ENCODE measurements around the gene IL26.
"Not testable (repeated sequence)": the region's sequence is repeated elsewhere in the genome, so short reads cannot be mapped to it uniquely, and the experiment has no call there.

The IL26 gene

DNA sequence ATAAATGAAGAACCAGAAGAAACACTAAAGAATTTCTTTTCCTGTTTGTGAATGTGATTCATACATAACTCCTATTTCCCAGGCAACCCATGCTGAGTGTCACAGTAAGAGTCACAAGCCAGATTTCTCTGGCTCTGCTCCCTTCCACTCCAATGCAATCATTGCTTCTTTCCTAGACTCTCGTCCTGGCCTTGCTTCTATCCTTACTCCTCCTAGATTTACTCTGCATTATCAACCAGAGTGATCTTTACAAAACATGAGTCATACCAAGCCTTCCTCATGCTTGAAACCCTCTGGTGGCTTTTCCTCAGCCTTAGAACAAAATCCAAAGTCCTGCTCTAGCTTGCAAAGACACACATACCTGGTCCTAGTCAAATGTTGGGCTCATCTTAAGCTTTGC lies 14.5 kb upstream of the IL26 start:
- DNase-seq (ENCODE audit: low spot score): no peak

DNA sequence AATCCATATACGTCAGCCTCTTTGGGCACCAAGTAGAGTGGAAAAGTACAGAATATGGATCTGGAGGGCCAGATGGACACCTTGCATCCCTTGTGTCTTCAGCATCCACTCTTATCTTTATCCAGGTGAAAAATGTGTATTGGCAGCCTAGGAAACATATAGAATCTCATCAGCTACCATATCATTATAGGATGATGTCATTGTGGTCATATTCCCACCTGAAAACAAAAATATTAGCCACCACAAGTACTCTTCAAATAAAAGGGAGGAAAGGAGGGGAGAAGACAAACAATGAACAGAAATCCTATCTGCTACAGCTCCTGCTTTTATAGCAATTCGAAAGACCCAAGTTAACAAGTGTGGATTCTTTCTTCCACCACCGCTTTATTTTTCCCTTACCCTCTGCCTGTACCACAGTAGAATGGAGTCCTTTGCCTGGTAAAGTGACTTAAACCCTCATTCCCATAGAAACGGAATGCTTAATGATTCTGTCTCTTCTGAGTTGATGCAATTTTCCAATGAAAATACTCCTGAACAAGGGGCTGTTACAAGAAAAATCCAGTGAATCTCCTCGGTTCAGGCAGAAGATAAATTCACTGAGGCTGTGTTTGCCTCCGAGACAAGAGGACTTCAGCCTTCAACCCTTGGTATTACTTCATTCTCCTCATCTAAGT lies 13.8 kb upstream of the IL26 start:
- DNase-seq (ENCODE audit: low spot score): no peak

DNA sequence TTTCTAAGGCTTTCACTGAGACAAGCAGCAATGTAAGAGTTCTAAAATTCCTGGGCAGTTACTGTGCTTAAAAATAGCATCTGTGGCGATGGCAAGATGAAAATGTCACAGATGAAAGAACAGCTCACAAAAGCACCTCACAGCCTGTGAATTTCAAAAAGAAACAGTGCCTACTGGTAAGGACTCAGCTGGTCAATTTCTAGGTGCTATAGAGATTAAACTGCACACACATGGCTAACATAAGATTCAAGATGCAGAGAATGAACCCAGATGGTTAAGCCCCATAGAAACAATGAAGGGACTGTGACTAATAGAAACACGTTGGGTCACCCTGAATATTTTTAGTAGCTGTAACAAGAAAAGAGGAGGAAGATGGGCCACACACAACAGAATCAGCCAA lies 12.0 kb upstream of the IL26 start:
- DNase-seq (ENCODE audit: low spot score): no peak

DNA sequence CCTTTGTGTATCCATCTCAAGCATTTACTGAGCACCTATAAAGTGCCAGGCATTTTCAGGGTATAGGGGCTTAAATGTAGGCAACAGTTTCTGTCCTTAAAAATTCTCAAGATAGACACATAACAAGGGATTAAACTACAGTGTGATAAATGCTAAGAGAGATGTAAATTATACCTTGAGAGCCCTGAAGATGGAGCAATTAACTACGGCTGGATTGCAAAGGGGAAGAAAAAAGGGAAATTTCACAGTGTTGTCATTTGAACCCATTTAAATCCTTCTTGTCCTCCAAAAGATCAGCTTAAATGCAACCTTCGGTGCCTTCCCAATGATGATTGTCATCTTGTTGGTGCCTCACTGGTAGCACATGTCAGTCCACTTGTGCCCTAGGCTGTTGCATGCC lies 11.5 kb upstream of the IL26 start:
- DNase-seq (ENCODE audit: low spot score): no peak

DNA sequence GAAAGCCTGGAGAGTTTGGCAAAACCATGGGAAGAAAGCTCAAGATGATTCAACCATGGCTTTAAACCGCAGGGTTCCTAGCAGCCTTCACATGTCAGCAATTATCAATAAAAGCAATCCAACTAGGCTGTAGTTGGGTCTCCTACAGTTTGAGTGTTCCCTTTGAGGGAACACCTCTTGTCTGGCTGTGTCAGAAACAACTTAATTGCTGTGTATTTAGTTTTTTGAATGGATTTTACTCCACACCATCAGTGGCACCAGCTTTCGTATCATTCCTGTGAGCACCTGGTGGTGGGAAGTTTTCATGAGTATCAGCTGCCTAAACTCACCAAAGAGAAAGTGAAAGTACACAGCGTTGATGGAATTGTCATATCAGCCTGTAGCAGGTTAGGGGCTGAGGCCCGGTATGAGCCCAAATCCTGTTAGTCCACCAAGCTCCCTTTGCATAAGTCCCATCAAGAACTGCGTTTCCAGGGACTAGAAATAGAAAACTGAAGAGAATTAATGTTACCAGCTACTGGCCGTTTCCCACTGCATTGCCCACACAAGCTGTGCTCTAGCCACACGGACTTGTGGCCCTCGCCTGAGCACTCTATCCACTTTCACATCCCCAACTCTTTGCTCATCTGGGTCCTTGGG lies 10.9 kb upstream of the IL26 start:
- no peak for DNase-seq (ENCODE audit: low spot score)

DNA sequence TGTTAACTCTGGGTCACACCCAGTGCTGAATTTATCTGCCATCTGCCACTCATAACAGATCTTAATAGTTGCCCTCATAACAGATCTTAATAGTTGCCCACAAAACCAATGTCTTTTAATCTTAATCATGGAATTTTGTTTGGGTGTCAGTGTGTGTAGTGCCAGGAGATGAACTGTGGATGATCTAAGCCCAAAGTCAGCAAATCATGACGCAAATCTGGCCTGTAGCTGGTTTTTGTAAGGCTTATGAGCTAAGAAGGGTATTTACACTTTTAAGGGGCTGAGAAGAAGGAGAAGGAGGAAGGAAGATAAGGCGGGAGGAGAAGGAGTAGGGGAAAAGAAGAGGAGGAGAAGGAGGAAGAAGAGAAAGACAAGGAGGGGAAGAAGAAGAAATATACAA lies 10.0 kb upstream of the IL26 start:
- no peak for DNase-seq (ENCODE audit: low spot score)

DNA sequence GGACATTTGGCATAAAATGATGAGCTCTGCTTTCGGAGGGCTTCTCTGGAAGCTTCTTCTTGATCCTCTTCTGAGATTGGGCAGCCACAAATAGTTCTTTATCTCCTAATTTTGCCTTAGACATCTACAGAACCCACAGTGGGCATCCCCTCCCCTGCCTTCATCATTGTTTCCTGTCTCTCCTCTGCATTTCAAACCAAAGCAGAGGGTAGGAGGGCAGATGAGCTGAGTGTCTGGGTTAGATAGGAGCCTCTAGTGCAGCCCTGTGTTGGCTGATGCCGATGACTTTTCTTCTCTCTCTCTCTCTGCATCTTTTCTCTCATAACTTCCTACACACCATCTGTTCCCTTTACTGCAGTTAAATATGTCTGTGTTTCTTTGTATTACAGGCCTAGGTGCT lies 8.5 kb upstream of the IL26 start:
- no peak for DNase-seq (ENCODE audit: low spot score)

DNA sequence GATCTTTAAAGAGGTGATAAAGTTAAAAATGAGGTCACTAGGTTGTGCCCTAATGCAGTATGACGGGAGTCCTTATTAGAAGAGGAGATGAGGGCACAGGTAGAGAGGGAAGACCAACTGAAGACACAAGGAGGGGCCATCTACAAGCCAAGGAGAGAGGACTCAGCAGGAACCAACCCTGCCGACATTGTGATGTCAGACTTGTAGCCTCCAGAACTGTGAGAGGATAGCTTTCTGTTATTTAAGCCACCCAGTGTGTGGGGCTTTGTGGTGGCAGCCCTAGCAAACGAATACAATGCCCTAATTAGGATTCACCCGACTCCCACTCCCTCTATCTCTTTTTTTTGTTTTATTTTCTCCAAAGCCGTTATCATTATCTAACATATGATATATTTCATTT lies 7.9 kb upstream of the IL26 start:
- DNase-seq (ENCODE audit: low spot score): no peak

DNA sequence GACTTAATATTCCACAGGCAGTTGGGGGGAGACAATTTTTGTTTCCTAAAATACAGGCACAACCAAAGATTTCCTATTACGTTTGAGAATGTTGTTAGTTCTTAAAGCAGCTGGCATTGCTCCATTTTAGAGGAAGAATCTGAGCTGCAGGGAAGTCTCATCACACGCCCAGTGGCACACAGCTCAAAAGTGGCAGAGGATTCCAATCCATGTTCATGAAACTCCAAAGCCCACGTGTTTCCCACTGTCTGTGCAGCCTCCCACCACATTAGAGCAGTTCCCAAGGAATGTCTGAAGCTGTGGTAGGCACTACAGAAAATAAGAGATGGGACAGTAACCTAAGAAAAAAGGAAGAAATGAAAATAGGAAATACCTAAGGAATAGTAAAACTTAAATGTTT lies 6.1 kb upstream of the IL26 start:
- no peak for DNase-seq (ENCODE audit: low spot score)

DNA sequence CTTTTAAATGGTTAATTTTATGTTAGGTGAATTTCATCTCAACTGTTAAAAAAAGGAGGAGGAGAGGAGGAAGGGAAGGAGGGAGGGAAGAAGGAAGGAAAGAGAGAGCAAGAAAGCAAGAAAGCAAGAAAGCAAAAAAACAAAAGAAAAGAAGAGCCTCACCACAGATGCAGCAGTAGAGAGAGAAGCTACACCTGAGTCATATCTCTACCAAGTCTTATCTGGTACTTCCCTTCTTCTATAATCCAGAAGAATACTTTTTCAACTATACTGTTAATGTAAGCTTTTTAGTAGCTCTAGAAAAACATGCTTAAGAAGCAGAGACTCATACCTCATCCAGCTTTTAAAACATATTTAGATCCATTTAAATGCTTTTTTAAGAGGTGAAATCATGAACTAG lies 5.6 kb upstream of the IL26 start:
- no peak for DNase-seq (ENCODE audit: low spot score)

DNA sequence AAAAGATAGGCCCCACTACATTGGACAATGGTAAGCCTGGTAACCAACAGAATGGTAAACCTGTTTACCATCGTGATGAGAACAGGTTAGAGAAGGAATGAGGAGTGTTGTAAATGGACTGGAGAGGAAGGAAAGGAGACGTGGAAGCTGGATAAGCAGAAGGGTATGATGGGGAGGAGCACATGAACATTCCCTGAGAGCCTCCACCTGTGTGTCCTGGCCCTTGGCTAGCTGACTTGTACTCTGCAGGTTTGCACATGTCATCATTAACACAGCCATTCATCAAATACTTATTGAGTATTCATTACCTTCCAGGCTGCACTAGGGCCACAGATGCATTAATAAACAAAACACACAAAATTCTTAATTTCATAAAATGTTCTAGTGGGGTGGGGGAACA lies 4.3 kb upstream of the IL26 start:
- DNase-seq (ENCODE audit: low spot score): no peak

DNA sequence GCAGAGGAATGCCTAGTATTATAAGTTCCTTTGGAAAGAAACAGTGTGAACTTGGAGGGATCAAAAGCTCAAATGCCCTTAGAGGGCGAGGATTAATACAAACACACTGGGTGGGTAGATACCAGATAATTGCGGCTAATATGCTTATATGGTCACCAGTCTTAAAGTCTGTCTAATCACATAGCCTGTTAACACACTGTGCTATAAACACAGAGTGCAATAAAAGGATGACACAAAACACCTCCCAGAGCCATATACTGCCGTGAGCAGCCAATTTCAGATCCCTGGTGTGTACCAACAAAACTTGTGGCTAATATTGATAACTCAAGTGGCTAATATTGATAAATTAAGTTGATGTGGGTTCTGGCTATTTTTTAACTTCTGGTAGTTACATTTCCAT lies 1.7 kb upstream of the IL26 start:
- no peak for DNase-seq (ENCODE audit: low spot score)

DNA sequence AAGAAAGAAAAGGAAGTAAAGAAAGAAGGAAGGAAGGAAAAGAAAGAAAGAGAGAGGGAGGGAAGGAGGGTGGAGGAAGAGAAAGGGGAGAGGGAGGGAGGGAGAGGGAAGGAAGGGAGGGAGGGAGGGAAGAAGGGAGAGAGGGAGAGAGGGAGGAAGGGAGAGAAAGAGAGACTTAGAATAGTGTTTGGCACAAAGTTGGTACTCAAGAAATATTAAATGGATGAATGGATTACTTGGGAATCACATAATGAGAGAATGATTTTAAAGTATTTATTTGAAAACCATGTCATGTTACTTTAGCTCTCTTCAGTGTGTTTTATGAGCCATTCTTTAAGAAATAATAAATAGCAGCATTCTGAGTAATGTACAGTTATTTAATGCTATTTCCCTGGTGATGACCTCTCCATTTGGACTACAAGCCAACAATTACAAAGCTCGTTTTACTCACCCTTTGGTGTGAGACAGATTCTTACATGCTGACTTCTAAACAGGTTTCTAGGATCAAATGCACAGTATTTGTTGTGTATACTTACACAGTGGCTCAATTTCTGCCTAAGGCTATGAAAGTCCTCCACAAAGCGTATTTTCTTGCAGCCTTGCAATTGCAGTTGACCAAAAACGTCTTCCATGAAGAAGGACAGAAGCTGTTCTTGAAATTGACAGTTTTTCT lies 861 bp downstream of the IL26 start:
- no peak for DNase-seq (ENCODE audit: low spot score)

DNA sequence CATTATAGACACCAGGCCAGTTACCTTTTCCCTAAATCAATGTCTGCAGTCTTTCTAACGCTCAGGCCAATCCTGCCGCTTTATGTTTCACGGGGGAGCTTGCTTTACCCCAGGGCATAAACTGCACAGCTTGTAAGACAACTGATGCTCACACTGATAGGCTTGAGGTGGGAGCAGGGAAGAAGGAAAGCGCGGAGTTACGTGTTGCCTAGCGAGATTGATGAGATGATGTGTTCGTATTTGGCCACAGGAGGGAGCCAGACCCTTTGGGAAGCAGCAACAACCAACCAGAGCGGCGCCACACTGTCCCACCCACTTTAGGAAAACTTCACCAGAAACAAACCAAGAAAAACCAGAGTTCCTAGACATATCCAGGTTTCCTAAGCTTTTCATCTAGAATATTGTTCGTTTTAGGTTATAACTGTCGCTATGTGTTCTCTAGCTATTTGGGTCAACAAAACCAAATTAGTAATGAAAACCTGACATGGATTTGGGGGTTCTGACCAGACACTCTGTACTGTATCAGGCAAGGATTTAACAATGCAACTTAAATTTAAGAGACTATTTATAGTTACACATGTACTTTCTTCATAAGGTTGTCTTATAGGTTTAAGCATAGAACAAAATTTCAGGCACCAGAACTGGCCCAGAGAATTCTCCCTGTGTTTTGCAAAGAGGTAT lies 2.4 kb downstream of the IL26 start:
- peak; percentile 81 for DNase-seq (ENCODE audit: low spot score)

DNA sequence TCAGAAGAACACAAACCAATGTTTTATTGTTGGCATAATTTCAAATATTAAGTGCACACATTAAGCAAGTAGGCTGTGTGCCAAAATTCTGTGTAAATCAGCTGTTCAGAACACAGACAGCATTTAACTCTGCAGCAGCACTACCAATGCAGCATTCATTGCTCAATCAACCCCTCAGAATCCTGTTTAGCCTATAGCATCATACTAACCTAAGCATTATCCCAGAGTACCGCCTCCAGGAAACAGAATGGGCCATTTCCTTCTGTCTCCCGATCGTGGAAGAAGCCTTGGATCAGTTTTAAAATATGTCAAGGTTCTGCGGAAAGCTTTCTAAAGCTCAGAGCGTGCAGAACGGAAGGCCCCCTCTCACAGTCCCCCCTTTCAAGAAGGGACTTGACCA lies 3.3 kb downstream of the IL26 start:
- no peak for DNase-seq (ENCODE audit: low spot score)

DNA sequence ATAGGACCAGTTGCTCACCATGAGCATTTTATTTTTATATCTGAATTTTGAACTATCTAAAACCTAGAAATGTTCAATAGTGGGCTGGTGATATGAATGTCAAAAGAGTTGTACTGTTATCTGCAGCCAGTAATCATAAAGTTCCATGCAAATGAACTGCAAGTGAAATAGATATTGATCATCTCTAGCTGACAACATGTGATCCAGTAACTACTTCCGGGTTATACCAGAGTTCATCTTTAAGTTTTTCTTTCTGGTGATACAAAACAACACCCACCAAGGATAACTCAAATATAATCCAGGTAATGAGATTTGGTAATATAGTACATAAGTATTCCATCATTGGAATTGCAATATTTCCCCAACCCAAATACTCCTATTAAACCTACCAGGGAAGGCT lies 4.1 kb downstream of the IL26 start:
- no peak for DNase-seq (ENCODE audit: low spot score)

DNA sequence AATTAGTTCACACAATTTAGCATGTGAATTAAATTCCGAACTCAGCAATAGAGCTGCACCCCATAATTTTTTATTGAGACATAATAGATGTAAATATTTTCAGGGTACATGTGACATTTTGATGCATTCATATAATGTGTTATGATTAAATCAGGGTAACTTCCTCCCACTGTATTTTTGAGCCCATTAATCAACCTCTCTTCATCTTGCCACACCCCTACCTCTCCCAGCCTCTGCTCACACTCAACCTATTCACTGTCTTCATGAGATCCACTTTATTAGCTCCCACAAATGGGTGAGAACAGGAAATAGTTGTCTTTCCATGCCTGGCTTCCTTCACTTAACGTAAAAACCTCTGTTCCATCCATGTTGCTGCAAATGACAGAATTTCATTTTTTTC lies 14.7 kb downstream of the IL26 start:
- no peak for DNase-seq (ENCODE audit: low spot score)

DNA sequence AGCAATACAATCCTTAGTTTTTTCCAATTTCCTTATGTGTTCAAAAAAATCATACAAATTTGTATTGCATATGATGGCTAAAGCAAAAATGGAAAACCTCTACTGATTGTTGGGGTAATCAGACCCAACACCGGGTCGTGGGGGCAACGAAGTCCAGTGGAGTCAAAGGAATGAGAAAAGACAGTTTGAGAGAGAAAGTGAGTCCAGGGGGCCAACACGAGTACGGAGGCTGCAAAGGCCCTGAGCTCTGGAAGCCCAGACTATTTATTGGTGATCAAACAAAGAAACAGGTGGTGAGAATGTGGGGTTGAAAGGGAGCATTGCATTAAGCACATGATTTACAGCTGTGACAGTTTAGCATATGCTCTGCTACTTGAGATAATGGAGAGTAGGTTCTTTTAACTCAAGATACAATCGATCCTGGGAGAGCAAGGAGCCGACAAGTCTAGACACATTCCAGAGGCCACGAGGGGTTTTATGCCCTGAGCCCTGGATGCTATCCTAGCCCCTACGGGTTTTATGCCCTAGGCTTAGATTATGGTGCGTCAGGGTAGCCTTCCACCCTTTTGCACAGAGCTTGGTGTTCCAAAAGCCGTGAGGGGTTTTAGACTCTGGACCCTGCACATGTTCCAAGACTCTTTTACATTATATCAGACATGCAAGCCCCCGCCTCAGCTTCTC lies 16.4 kb downstream of the IL26 start:
- not testable (repeated sequence) for DNase-seq (ENCODE audit: low spot score)

DNA sequence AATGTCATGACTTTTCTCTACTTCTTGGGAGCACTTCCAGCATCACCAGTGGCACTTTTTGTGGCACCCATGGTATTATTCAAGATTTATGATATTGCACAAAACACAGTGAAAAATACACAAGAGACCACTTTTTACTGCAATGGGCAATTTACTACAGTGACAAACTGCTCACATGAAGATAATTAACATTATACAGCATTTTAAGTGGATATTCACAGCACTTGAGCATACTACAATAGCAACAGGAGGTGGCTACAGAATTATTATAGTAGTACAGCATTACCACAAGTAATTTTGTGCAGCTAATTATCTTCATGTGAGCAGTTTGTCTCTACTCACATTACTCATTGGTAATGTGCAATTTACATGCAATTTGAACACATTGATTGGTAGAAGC lies 18.3 kb downstream of the IL26 start:
- no peak for DNase-seq (ENCODE audit: low spot score)

DNA sequence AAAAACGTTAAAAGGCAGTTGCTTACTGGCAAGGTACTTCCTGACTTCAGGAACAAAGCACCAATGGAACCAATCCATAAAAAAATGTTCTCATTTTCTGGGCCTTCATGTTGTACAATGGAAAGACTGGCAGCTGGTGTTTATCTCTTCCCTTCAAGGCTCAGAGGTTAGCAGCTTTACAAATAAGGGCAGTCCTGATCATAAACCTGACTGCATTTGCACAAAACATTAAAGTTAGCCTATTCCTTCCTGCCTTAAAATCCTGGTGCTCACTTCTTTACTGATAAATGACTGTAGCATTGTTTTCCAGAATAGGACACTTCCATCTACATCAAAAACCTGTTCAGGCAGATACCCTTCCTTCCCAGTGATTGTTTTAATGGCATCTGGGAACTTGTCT lies 19.2 kb downstream of the IL26 start:
- no peak for DNase-seq (ENCODE audit: low spot score)

DNA sequence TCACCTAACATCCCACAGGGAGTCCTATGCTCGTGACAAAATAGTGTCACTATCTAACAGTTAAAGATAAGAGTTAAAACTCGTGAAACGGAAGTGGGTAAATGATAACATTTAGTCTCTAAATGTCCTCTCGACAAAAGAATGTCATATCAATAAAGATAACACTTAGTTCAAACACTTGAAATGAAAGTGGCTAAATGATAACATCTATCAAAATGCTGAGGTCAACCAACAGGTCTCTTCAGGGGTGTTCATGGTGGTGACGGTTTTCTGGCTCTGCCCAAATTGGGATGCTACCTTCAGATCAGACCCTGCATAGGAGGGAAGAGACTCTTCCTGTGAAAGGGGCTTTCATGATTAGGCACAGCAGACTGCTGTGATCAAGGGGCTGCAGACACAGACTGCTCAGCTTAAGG lies 22.1 kb downstream of the IL26 start:
- DNase-seq (ENCODE audit: low spot score): no peak

DNA sequence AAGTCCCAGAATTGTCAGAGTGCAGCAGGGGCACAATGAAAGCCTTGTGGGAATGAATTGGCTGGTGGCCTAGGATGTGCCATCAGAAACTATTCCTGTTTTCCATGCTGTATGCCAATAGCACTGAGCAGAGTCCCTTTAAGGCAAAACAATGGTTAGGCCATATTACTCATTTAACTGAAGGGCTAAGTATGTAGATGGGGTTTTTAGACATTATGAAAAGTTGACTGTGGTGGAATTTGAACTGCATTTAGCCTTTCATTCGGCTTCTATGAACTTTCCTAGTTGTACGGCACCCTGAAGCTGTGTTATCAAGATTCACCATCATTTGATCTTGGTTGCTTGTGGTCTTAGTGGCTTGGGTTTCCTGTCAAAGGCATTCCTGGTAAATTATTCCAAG lies 24.8 kb downstream of the IL26 start:
- DNase-seq (ENCODE audit: low spot score): no peak

DNA sequence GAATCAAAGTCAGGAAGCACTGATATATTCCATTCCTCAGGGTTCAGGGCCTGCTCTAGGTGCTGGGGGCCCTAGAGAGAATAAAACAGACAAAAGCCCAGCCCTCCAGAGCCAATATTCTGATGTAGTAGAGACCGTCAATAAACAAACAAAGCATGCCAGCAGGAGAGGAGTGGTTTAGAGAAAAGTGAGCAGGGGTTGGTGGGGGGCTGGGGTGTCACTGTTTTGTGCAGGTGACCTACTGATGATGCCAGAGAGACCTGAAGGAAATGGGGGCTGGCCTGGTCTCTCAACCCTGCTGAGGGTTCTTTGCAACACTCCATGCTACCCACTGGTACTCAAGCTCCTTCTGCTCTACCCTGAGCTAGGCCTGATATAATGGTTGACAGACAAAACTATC lies 26.5 kb downstream of the IL26 start:
- no peak for DNase-seq (ENCODE audit: low spot score)
